Transverse colon (tissue), 4 donors: ENCODE measurements around the gene MRPL33. TPM values are rescaled to one million over a fixed set of nuclear protein-coding genes. Genes with fewer than 3 reads are reported as not detected.

ENCODE experiments used
- DNase-seq: peaks from one replicate; pipeline ENCODE4 v3.0.0-alpha.2; 2019
- H3K27ac ChIP-seq, 4 donors: fragments of 200-600 bp; sonication (generic); 2 replicates each; pipeline ENCODE4 v1.5.1; 2016 to 2018; ENCODE audit warnings: inconsistent platforms in 4 of 4
- H3K27me3 ChIP-seq: fragments of 200-600 bp; sonication (generic); 2 replicates; pipeline ENCODE4 v1.5.1; 2017; ENCODE audit warnings: inconsistent platforms
- H3K36me3 ChIP-seq, 4 donors: fragments of 200-600 bp; sonication (generic); 2 replicates each; pipeline ENCODE4 v1.5.1; 2017 to 2019; ENCODE audit warnings: inconsistent platforms in 4 of 4
- H3K4me1 ChIP-seq, 4 donors: fragments of 200-600 bp; sonication (generic); 2 replicates each; pipeline ENCODE4 v1.5.1; 2017 to 2020; ENCODE audit warnings: inconsistent platforms in 4 of 4
- H3K4me3 ChIP-seq, 4 donors: fragments of 200-600 bp; sonication (generic); 1 replicate in 1 of 4; 2 replicates in 3 of 4; pipeline versions ENCODE4 v1.5.1 to v1.6.1; 2017 to 2019; ENCODE audit warnings: inconsistent platforms in 4 of 4
- H3K9me3 ChIP-seq, 2 donors: fragments of 200-600 bp; sonication (generic); 2 replicates each; pipeline ENCODE4 v1.5.1; 2017 to 2019; ENCODE audit warnings: inconsistent platforms in 2 of 2
- EP300 ChIP-seq: sonication (generic); formaldehyde crosslinking; IDR thresholded peaks from one replicate; pipeline ENCODE4 v1.6.1; 2017; ENCODE audit warnings: antibody characterized with exemption, low read depth
- POLR2A ChIP-seq: fragments of 450-650 bp; IDR thresholded peaks from one replicate; pipeline ENCODE4 v1.6.1; 2016; ENCODE audit warnings: antibody characterized with exemption, mild to moderate bottlenecking, moderate library complexity
- POLR2AphosphoS5 ChIP-seq, 3 donors: sonication (generic); formaldehyde crosslinking; IDR thresholded peaks; one replicate each; pipeline ENCODE4 v1.6.1; 2016; ENCODE audit warnings: antibody characterized with exemption in 3 of 3
- WGBS, 2 donors: methylation state at CpG; one replicate each; pipeline ENCODE4 v1.1.5; 2018; ENCODE audit warnings: low coverage in 1 of 2; 5-methylcytosine and 5-hydroxymethylcytosine counted together
- in situ Hi-C, 4 donors: fragments of 200-750 bp; cut with MboI; loops; one replicate each; pipeline versions ENCODE4 v1.15.0 to v1.15.1; 2017; ENCODE audit warnings: low sequenced_read_pairs in 3 of 4, low pct_ligation_motif_present in 1 of 4, low pct_unique_long_range_greater_than_20kb in 1 of 4
- intact Hi-C: fragments of 100-400 bp; cut with DNase I; formaldehyde crosslinking; loops from one replicate; pipeline ENCODE4 v1.15.1; 2023; ENCODE audit warnings: low total_unique reads
- total RNA-seq, 4 donors: library from RNA; depleted of rRNA; stranded (reverse); fragments of >200 nt; gene quantifications; one replicate each; pipeline ENCODE4 v1.1.0, GENCODE V29; 2016
- TF ChIP-seq, protein P1 (sequence below), 5 experiments: fragments of 200-600 bp in 3 of 5; fragments of 450-650 bp in 2 of 5; sonication (generic) in 3 of 5; IDR thresholded peaks; 1 replicate in 2 of 5; 2 replicates in 3 of 5; pipeline ENCODE4 v1.5.1; 2016 to 2017; ENCODE audit warnings: antibody characterized with exemption in 5 of 5, inconsistent platforms in 3 of 5, mild to moderate bottlenecking in 2 of 5, moderate library complexity in 1 of 5

The MRPL33 gene
- total RNA-seq, 4 donors from 2014 or later = 7.2 to 89.4 (median 45.7) TPM

- Histone ChIP-seq H3K36me3 (no peaks in the 10 kb centered on the region), H3K9me3 (no peaks in the 10 kb centered on the region), H3K4me3 (no peak overlapping the region), H3K4me1 (peaks cover 11 to 41% (median 15%) of the 10 kb centered on the region in 4 donors), H3K27ac (peak overlapping the region; percentile 3 to 95 (median 92)), H3K27me3 (no peaks in the 10 kb centered on the region)
- no peak for DNase-seq
- 85% methylated on average over 3 to 5 of the region's 5 CpGs for whole genome bisulfite sequencing, 2 donors
- in situ Hi-C loops (loop anchor here in 2 of 4 donors (25.0 kb wide), 1 partner anchor 638 kb away; no protein-coding TSS in a partner anchor), intact Hi-C loops (loop anchor here (5.0 kb wide), 1 partner anchor 623 kb away; no protein-coding TSS in a partner anchor)
- TF ChIP-seq POLR2AphosphoS5 (IDR thresholded peaks at IDR 0.05) (no peak), EP300 (no peak), POLR2A (no peak)
- TF ChIP-seq, protein P1, sequence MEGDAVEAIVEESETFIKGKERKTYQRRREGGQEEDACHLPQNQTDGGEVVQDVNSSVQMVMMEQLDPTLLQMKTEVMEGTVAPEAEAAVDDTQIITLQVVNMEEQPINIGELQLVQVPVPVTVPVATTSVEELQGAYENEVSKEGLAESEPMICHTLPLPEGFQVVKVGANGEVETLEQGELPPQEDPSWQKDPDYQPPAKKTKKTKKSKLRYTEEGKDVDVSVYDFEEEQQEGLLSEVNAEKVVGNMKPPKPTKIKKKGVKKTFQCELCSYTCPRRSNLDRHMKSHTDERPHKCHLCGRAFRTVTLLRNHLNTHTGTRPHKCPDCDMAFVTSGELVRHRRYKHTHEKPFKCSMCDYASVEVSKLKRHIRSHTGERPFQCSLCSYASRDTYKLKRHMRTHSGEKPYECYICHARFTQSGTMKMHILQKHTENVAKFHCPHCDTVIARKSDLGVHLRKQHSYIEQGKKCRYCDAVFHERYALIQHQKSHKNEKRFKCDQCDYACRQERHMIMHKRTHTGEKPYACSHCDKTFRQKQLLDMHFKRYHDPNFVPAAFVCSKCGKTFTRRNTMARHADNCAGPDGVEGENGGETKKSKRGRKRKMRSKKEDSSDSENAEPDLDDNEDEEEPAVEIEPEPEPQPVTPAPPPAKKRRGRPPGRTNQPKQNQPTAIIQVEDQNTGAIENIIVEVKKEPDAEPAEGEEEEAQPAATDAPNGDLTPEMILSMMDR (IDR thresholded peaks at IDR 0.05) = no peak
Observed at GRCh38 chr2:27773959-27774358, 2.4 kb downstream of the MRPL33 start.

GRCh38 chr2:27776097-27776496 is 4.6 kb downstream of the MRPL33 start:
- H3K4me3 ChIP-seq = no peak overlapping the region
- peaks cover 11 to 49% (median 16%) of the 10 kb centered on the region in 4 donors for H3K4me1 ChIP-seq
- H3K27me3 ChIP-seq = no peaks in the 10 kb centered on the region
- no peaks in the 10 kb centered on the region for H3K9me3 ChIP-seq
- peak; percentile 15 to 36 (median 23) for TF ChIP-seq POLR2AphosphoS5 (IDR thresholded peaks at IDR 0.05)
- TF ChIP-seq POLR2A = no peak
- in situ Hi-C loops (no loop called here), intact Hi-C loops (no loop called here)
- 49 to 77% methylated on average over 5 to 8 of the region's 8 CpGs for WGBS, 2 donors
- peak overlapping the region; percentile 56 to 79 (median 68) for H3K27ac ChIP-seq
- H3K36me3 ChIP-seq = no peaks in the 10 kb centered on the region
- DNase-seq = peak; percentile 33

DNA sequence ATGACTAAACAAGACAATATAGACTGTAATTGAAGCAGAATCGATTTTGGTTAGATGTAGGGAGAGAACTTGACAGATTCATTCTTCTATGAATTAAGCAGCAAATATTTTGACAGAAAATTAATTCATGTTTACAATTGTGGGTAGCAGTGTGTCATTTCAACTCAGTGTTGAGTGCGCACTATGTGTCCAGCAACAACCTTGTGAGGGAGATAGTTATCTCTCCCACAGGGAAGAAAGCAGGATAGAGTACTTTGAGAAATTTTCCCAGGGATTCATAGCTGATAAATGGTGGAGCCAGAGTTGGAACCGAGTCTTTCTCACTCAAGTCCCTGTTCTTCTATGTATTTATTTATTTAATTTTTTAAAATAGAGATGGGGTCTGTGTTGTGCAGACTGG is 5.2 kb downstream of the MRPL33 start:
- Histone ChIP-seq H3K9me3 (no peaks in the 10 kb centered on the region), H3K36me3 (no peaks in the 10 kb centered on the region), H3K27ac (peak overlapping the region; percentile 56 to 79 (median 68)), H3K27me3 (no peaks in the 10 kb centered on the region), H3K4me1 (peaks cover 11 to 49% (median 16%) of the 10 kb centered on the region in 4 donors), H3K4me3 (no peak overlapping the region)
- TF ChIP-seq POLR2A = no peak
- no peak for TF ChIP-seq EP300
- WGBS, 2 donors = 83% methylated on average over 3 of the region's 3 CpGs
- no peak for DNase-seq
- intact Hi-C loops (no loop called here), in situ Hi-C loops (no loop called here)

DNA sequence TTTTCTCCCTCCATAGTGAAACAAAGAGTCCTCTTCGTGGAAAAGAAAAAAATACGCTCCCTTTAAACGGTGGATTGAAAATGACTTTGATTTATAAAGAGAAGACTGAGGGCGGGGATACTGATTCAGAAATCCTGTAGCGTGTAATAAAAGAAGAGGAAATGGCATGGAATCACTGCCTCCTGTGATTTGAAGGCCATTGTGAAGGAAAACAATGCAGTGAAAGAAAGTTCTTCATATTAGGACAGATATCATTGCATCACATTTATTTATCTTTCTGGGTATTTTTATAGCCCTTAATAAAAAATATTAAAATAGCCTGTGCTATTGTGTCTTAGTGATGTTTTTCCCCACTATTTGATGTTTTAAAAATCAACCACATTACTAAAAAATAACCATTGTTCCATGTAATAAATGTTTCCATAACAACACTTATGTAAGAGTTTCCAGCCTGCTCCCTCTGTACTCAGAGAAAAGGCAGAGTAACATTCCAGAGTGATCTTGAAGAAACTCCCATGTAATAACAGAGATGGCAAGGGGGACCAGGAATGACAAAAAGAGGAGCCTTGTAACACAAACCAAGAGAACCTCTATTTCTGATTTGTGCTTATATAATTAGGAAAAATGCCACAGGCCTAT is 8.0 kb downstream of the MRPL33 start:
- no peaks in the 10 kb centered on the region for H3K9me3 ChIP-seq
- no peak for DNase-seq
- H3K27me3 ChIP-seq = no peaks in the 10 kb centered on the region
- no peaks in the 10 kb centered on the region for H3K36me3 ChIP-seq
- in situ Hi-C loops (no loop called here), intact Hi-C loops (no loop called here)
- no peak overlapping the region for H3K4me3 ChIP-seq
- no peak for TF ChIP-seq POLR2A
- no peak for TF ChIP-seq EP300
- TF ChIP-seq, protein P1 (IDR thresholded peaks at IDR 0.05) = no peak
- peak in 1 of 3 donors; percentile 4 for TF ChIP-seq POLR2AphosphoS5 (IDR thresholded peaks at IDR 0.05)
- H3K4me1 ChIP-seq = peaks cover 0 to 28% (median 2%) of the 10 kb centered on the region in 4 donors
- peak overlapping the region; percentile 59 to 79 (median 75) for H3K27ac ChIP-seq
- WGBS, 2 donors = 41 to 63% methylated on average over 5 of the region's 5 CpGs

- H3K4me3 ChIP-seq = no peak overlapping the region
- H3K27me3 ChIP-seq = no peaks in the 10 kb centered on the region
- peaks cover 0 to 19% (median 2%) of the 10 kb centered on the region in 4 donors for H3K4me1 ChIP-seq
- TF ChIP-seq, protein P1 (IDR thresholded peaks at IDR 0.05) = no peak
- TF ChIP-seq POLR2AphosphoS5 (IDR thresholded peaks at IDR 0.05) = no peak
- in situ Hi-C loops = no loop called here
- intact Hi-C loops = no loop called here
- 95 to 96% methylated on average over 2 of the region's 2 CpGs for WGBS, 2 donors
- H3K9me3 ChIP-seq = no peaks in the 10 kb centered on the region
- H3K36me3 ChIP-seq = no peaks in the 10 kb centered on the region
- no peak for DNase-seq
- H3K27ac ChIP-seq = peak overlapping the region in 1 of 4 donors; percentile 78
Observed at GRCh38 chr2:27781496-27781895, 10.0 kb downstream of the MRPL33 start.
